8988T (cell line): ENCODE results near the gene GALNT7.

Source experiments
- DNase-seq: peaks from one replicate; pipeline ENCODE4 v3.0.0; 2011

The GALNT7 gene

DNA sequence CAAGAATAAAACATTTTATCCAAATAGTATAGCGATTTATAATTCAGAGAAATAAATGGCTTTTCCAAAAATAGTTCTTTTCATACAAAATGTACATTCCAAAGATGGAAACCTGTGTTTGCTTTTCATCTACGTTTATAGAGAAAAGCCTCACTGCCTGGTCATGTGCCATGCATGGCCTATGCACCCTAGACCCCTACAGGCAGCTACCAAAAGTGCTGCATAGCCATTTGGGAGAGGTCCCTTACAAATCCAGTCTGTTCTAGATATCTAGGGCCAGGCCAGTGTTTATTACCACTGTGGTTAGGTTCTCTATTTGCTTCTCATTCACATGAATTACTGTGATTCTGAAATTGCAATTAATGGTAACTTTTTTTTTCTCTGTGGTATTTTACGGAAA, 148.4 kb downstream of the GALNT7 start:
- DNase-seq, result no peak

- no peak for DNase-seq
Observed at GRCh38 chr4:173318240-173318639, 149.6 kb downstream of the GALNT7 start.

DNA sequence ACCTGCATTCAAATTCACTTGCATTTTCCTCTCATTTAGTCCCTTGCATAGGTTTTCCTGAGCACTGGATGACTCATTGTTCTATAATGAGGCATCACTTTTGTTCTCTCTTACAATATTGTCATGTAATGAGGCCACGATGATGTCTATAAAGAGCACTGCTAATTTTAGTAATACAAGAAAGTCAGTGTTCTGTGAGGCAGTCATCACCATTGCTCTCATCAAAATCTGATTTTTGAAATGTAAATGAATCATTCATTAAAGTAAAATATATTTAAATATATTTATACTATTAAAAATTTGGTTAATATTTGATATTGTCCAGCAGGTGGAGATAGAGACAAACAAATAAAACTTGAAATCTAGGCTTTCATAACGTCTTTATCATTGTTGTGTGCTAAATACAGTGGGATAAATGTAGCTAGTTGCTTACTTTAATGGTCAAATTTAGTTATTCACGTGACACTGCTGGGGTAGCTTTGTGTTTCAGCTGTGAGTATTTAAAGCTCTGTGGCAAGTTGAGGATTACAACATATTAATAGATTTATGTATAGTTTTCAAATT, 150.1 kb downstream of the GALNT7 start:
- DNase-seq, result no peak

GRCh38 chr4:173319696-173320095, 151.1 kb downstream of the GALNT7 start:
- no peak for DNase-seq

- DNase-seq, result no peak
Observed at GRCh38 chr4:173325007-173325736, 156.6 kb downstream of the GALNT7 start.

GRCh38 chr4:173328236-173328901, 159.8 kb downstream of the GALNT7 start:
- DNase-seq, result no peak

DNA sequence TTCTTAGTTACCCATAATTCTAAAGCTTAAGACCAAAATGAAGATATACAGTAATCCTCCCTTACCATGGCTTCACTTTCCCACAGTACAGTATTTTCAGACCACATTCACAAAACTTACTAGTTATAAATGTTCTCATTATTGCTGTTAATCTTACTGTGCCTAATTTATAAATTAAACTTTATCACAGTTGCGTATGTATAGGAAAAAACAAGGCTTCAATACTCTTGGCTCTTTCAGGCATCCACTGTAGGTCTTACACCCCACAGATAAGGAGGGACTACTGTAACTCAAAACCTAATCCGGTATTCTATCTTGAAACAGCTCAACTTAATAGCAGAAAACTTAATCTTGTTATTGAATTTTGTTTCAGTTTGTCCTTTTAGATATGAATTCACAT, 162.0 kb downstream of the GALNT7 start:
- DNase-seq, result no peak

DNA sequence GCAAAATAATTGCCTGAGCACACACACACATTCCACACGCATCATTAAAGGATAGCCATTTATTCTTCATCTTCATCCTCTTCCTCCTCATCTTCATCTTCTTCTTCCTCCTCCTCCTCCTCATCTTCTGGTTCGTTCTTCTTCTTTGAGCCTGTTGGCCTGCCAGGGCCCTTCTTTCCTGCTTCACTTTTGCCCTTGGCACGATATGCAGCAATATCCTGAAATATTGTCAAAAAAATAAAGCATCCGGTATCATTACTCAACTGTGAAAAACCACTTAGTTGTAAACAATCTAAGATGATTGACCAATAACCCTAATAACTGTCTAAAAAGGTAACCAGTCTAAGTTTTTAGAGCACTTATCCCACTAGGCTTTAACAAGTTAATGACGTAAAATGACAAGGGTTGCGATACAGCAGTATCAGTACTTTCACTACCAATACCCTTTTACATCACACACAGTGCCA, 163.4 kb downstream of the GALNT7 start:
- no peak for DNase-seq

- DNase-seq, result no peak
Observed at GRCh38 chr4:173332963-173333657, 164.5 kb downstream of the GALNT7 start.

- DNase-seq, result no peak
Observed at GRCh38 chr4:173333658-173334084, 165.1 kb downstream of the GALNT7 start.

GRCh38 chr4:173334085-173334890, 165.7 kb downstream of the GALNT7 start, which contains the start of gene HMGB2:
Gene HMGB2 (minus strand): TSS chr4:173334358. CDS start chr4:173333649, 709 bp downstream.
- peak; percentile 81 for DNase-seq

DNA sequence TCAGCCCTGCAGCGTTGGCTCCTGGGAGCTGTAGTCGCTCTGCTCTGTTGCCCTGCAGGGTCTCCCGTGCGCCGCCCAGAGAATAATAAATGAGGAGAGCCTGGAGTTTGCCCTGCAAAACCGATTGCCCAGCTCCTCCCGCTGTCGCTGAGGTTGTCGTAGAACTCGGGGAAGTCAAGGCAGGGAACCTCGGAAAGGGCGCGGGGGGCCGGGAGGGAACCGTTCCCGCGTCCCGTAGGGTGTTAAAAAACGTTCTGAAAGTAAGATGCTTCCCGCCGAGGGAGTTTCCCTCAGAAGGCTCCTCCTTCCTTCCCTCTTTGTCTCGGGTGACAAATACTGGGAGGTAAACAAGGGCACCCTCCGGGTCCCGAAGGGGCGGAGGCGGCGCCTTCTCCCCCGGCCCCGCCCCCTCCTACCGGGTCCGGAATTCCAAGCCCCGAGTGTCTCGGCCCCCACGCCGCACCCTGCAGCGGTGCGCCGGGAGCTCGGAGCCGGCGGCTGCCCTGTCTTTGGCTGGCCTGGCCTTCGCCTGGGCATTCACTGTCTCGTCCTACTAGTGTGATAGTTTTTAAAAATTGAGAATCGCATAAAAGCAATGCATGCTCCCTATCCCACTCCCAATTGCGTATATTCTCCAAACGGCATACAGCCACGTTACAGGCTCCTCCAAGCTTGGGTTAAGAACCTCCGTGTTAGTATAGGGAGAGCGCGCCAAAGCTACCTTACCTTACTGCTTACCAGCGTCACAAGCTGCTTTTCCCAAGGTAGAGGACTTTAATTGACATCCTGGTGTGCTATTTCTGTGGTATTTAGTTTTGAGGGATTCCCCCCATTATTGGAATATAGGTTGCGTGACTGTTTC, 166.5 kb downstream of the GALNT7 start:
- DNase-seq, result peak; percentile 75

- no peak for DNase-seq
Observed at GRCh38 chr4:173337463-173337862, 168.9 kb downstream of the GALNT7 start.

DNA sequence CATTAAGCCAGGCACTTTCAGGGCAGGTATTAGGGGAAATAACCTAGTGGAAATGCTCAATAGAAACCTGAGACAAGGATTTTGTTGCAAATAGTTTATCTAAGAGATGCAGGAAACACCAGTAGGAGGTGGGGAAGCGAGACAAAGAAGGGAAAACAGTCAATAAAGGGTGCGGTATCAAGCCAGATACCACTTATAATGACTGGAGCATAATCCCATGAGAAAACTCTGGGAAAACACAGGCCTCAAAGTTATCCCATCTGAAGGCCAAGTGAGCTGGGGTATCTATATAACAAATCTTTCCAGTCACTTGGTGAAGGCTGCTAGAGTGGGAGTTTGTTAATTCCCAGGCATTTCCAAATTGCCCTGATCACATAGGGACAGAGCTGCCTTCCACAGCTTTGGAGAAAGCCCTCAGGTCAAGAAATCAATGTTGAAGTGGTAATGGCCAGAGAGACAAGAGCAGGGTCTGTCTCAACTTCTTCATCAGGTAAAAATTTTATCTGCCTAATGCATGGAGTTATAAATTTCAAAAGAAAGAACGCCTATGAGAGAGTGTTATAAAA, 175.3 kb downstream of the GALNT7 start:
- no peak for DNase-seq

- DNase-seq, result no peak
Observed at GRCh38 chr4:173345648-173346047, 177.0 kb downstream of the GALNT7 start.

DNA sequence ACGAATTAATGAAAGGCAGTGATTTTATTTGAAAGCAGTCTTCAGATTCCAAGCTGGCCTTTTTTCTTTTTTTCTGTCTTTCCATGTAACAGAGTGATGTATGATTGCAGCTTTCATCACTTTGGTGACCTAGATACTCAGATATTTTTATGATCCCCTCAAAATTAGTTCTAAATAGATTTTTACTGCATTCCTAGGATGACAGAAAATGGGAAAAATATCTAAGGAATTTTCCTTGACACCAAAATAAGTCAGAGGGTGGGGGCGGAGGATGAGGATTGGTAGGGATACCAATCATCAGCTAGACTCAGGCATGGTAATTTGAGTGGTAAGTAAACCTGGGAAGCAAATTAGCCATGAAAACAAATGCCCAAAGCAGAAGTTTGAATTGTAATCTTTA, 177.5 kb downstream of the GALNT7 start:
- DNase-seq, result no peak

DNA sequence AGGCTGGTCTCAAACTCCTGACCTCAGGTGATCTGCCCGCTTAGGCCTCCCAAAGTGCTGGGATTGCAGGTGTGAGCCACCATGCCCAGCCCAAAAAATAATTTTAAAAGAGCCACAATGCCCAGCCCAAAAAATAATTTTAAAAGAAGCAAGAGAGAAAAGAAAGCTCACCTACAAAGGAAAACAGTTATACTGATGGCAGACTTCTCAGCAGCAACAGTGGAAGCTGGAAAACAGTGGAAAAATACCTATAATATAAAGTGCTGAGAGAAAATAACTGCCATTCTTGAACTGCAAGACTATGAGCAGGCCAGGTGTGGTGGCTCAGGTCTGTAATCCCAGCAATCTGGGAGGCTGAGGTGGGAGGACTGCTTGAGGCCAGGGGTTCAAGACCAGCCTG, 178.9 kb downstream of the GALNT7 start:
- DNase-seq, result no peak

GRCh38 chr4:173357939-173358338, 189.3 kb downstream of the GALNT7 start:
- DNase-seq, result no peak

- no peak for DNase-seq
Observed at GRCh38 chr4:173360587-173361221, 192.1 kb downstream of the GALNT7 start.

DNA sequence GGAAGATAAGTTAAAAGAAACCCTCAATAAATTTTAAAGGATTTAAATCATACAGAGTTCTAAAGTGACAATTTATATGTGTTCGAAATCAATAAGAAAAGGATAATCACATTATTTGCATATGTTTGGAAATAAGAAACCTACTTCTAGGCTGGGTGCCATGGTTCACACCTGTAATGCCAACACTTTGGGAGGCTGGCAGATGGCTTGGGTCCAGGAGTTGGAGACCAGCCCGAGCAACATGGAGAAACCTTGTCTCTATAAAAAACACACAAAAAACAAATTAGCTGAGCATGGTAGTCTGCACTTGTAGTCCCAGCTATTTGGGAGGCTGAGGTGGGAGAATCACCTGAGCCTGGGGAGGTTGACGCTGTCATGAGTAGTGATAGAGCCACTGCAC, 194.1 kb downstream of the GALNT7 start:
- DNase-seq, result no peak
